Mucosa of rectum (tissue), 2 donors: ENCODE measurements around the gene PDE4D.

ENCODE experiments used
- H3K27ac ChIP-seq, 2 donors: one replicate each; pipeline ENCODE4 v1.7.0; 2013; ENCODE audit warnings: inconsistent platforms in 2 of 2, low read depth in 2 of 2, low read length in 2 of 2
- H3K27me3 ChIP-seq, 2 donors: one replicate each; pipeline ENCODE4 v1.7.0; 2013; ENCODE audit warnings: low read length in 2 of 2; ENCODE audit not compliant: control insufficient read depth in 2 of 2, insufficient read depth in 2 of 2
- H3K36me3 ChIP-seq, 2 donors: one replicate each; pipeline ENCODE4 v1.7.0; 2013; ENCODE audit warnings: low read length in 2 of 2; ENCODE audit not compliant: control insufficient read depth in 2 of 2, insufficient read depth in 2 of 2
- H3K4me1 ChIP-seq, 2 donors: one replicate each; pipeline ENCODE4 v1.7.0; 2013; ENCODE audit warnings: low read length in 2 of 2, mild to moderate bottlenecking in 1 of 2; ENCODE audit not compliant: control insufficient read depth in 2 of 2, insufficient read depth in 2 of 2
- H3K4me3 ChIP-seq, 2 donors: one replicate each; pipeline ENCODE4 v1.7.0; 2013; ENCODE audit warnings: low read length in 2 of 2
- H3K9ac ChIP-seq, 2 donors: one replicate each; pipeline ENCODE4 v1.7.0; 2013; ENCODE audit warnings: low read length in 2 of 2, low read depth in 1 of 2, mild to moderate bottlenecking in 1 of 2
- H3K9me3 ChIP-seq, 2 donors: one replicate each; pipeline ENCODE4 v1.7.0; 2013; ENCODE audit warnings: low read length in 2 of 2; ENCODE audit not compliant: control insufficient read depth in 2 of 2
- donor health status: healthy.
- donor health status: Normal muscosa, but diverticular disease.

The PDE4D gene

DNA sequence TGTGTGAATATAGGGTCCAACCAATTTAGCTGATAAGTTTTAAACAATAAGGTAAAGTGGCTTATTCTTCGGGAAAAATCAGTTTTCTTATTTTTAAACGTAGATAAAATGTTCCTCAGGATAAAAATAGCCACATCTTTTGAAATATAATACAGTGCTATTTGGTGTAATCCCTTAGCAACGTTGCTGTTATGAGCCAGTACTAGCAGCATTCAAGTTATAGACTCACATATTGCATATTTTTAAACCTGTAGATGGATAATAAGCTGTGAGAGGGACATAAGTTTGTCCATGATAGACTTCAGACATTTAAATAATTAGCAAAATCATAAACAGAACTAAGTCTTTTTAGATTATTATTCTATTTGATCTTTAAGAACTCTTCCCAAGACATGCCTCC is 6.3 kb downstream of the PDE4D start:
- H3K4me3 ChIP-seq = no peak overlapping the region
- no peaks in the 10 kb centered on the region for H3K9me3 ChIP-seq
- H3K36me3 ChIP-seq = no peaks in the 10 kb centered on the region
- no peaks in the 10 kb centered on the region for H3K4me1 ChIP-seq
- peaks cover under 1 to 3% of the 10 kb centered on the region in 2 donors for H3K27me3 ChIP-seq
- H3K9ac ChIP-seq = no peak overlapping the region
- no peak overlapping the region for H3K27ac ChIP-seq

DNA sequence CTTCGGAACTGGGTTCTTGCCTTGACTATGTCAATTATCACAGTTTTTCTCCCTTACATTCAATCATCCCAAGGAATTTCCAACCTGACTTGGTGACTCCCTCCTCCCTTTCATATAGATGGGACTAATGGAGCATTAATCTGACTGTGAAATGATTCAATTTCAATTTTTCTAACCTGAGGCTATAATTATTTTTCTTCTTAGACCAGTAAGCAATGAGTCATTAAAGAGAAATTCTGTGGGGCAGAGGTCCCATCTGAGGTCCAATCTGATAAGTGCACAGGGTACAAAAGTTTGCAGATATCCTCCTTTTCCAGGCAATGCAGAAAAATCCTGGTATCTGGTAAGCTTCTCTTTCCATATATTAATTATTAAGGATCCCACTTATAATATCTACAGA is 18.9 kb downstream of the PDE4D start:
- no peaks in the 10 kb centered on the region for H3K4me1 ChIP-seq
- no peaks in the 10 kb centered on the region for H3K36me3 ChIP-seq
- H3K9me3 ChIP-seq = no peaks in the 10 kb centered on the region
- no peak overlapping the region for H3K9ac ChIP-seq
- no peak overlapping the region for H3K4me3 ChIP-seq
- no peaks in the 10 kb centered on the region for H3K27me3 ChIP-seq
- H3K27ac ChIP-seq = no peak overlapping the region

DNA sequence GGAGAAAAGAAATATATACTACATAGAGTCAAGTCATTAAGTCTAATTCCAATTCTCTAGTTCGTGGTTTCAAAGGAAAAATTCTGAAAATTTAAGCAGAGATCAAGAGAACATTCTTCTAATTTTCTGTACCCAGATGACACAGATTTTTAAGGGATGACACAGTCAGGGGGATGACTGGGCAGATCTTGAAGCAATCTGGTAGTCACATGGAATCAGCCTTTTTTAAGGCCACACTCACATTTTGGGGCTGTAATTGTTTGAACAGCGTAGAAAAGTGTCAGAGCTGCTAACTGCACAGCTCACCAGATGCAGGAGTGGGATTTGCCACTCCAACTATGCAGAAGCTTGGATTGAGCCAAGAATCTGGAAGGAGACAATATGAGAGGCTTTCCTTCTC is 20.4 kb downstream of the PDE4D start:
- H3K4me3 ChIP-seq = no peak overlapping the region
- no peaks in the 10 kb centered on the region for H3K36me3 ChIP-seq
- no peak overlapping the region for H3K9ac ChIP-seq
- no peaks in the 10 kb centered on the region for H3K9me3 ChIP-seq
- no peak overlapping the region for H3K27ac ChIP-seq
- no peaks in the 10 kb centered on the region for H3K4me1 ChIP-seq
- no peaks in the 10 kb centered on the region for H3K27me3 ChIP-seq

- H3K9me3 ChIP-seq = no peaks in the 10 kb centered on the region
- H3K27me3 ChIP-seq = no peaks in the 10 kb centered on the region
Measured at GRCh38 chr5:59866661-59867060, 26.9 kb downstream of the PDE4D start.

DNA sequence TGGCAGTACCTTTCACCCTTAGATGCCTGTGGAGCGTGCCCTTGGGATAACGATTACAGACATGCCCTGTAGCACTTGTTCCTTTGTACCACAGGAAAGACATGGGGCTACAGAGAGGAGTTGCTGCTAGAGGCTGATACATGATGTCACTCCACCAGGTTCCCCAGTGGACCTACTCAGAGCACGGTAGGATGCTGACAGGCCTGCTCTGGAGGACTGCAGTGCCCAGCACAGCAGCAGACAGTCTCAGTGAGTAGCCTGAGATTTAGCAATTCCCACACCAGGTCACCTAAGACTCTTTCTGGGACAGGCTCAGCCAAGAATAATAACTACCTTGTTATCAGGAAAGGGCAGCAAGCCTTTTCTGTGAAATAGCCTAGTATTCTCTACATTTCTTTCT is 28.8 kb downstream of the PDE4D start:
- H3K36me3 ChIP-seq = no peaks in the 10 kb centered on the region

More at GRCh38 chr5:59866661-59867060, 26.9 kb downstream of the PDE4D start:
- H3K9ac ChIP-seq = no peak overlapping the region
- no peak overlapping the region for H3K4me3 ChIP-seq
- H3K27ac ChIP-seq = no peak overlapping the region
- H3K4me1 ChIP-seq = no peaks in the 10 kb centered on the region
- H3K36me3 ChIP-seq = no peaks in the 10 kb centered on the region

DNA sequence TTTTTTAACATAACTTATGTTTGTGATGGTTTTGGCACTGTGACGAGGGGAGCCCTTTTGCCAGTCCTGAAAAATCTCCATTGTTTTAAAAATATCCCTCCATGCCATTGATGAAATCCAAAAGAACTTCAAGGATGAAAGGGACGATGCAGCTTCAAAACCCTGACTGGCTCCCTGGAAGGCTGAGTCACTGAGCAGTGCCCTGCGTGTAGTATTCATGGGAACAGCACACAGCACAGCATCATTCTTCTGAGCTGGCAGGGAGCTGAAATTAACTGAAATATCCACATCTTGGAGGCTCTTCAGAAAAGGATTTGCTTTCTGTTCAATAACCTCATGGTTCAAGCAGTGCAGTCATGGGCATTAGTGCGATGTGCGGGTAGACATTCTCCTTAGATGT is 29.7 kb downstream of the PDE4D start:
- Histone ChIP-seq H3K4me3 (no peak overlapping the region), H3K27me3 (no peaks in the 10 kb centered on the region), H3K36me3 (no peaks in the 10 kb centered on the region), H3K9me3 (no peaks in the 10 kb centered on the region), H3K9ac (no peak overlapping the region), H3K27ac (no peak overlapping the region), H3K4me1 (no peaks in the 10 kb centered on the region)

More for the DNA sequence above, 28.8 kb downstream of the PDE4D start:
- no peaks in the 10 kb centered on the region for H3K4me1 ChIP-seq
- H3K27me3 ChIP-seq = no peaks in the 10 kb centered on the region
- no peak overlapping the region for H3K27ac ChIP-seq
- no peak overlapping the region for H3K4me3 ChIP-seq
- H3K9ac ChIP-seq = no peak overlapping the region
- no peaks in the 10 kb centered on the region for H3K9me3 ChIP-seq

GRCh38 chr5:59856358-59856757 is 37.2 kb downstream of the PDE4D start:
- H3K9me3 ChIP-seq = no peaks in the 10 kb centered on the region
- H3K36me3 ChIP-seq = no peaks in the 10 kb centered on the region
- no peaks in the 10 kb centered on the region for H3K27me3 ChIP-seq
- no peak overlapping the region for H3K27ac ChIP-seq
- H3K4me3 ChIP-seq = no peak overlapping the region
- no peaks in the 10 kb centered on the region for H3K4me1 ChIP-seq
- H3K9ac ChIP-seq = no peak overlapping the region

DNA sequence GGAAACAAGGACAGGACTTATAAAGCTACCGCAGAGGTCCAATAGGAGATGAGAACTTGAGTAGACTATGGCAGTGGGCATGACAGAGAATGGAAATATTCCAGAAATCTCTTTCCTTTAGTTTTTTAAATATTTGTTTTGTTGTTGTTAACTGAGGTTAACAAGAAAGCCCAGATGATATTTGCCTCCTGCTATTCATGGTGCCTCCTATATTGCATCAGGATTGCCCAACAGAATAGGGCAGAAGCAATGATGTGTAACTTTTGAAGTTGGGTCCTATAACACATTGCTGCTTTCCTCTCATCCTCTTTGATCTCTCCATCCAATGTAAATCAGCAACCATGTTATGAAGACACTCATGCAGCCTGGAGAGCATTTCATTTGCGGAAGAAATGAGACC is 42.8 kb downstream of the PDE4D start:
- no peaks in the 10 kb centered on the region for H3K9me3 ChIP-seq
- H3K27ac ChIP-seq = no peak overlapping the region
- H3K4me1 ChIP-seq = no peaks in the 10 kb centered on the region
- no peaks in the 10 kb centered on the region for H3K36me3 ChIP-seq
- no peak overlapping the region for H3K4me3 ChIP-seq
- no peaks in the 10 kb centered on the region for H3K27me3 ChIP-seq
- no peak overlapping the region for H3K9ac ChIP-seq

DNA sequence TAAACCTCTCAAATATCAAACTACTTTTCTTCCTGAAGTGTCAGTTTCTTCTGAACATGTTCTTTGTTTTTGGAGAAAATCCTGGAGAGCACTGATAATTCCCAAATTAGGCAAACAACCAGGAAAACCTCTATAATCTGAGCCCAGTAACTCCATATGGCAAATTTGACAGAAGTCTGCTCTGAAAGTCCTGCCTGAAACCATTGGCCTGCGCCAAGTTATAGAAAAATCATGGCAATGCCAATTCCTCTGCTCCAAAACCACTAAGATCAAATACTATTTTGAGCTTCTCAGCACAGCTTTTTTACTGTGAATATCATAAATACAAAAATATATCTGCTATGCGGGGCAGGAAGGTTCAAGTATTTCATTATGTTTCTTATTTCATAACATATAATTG is 45.9 kb downstream of the PDE4D start:
- no peak overlapping the region for H3K4me3 ChIP-seq
- no peak overlapping the region for H3K27ac ChIP-seq
- H3K27me3 ChIP-seq = no peaks in the 10 kb centered on the region
- H3K9me3 ChIP-seq = no peaks in the 10 kb centered on the region
- no peak overlapping the region for H3K9ac ChIP-seq
- H3K4me1 ChIP-seq = no peaks in the 10 kb centered on the region
- H3K36me3 ChIP-seq = no peaks in the 10 kb centered on the region

- Histone ChIP-seq H3K4me1 (no peaks in the 10 kb centered on the region), H3K36me3 (no peaks in the 10 kb centered on the region), H3K9ac (no peak overlapping the region), H3K27ac (no peak overlapping the region), H3K27me3 (no peaks in the 10 kb centered on the region), H3K4me3 (no peak overlapping the region), H3K9me3 (no peaks in the 10 kb centered on the region)
Measured at GRCh38 chr5:59845730-59846129, 47.8 kb downstream of the PDE4D start.
